HG02981 (cell line): ENCODE data around the gene ARHGAP30.
"Not testable (repeated sequence)": the region's sequence is repeated elsewhere in the genome, so short reads cannot be mapped to it uniquely, and the experiment has no call there.

Experiments
- ATAC-seq: cut with Tn5 transposase; IDR thresholded peaks from one replicate; pipeline ENCODE4 v1.9.1; 2021; ENCODE audit warnings: mild to moderate bottlenecking, moderate library complexity; ENCODE audit not compliant: unreplicated experiment

ARHGAP30 gene

DNA sequence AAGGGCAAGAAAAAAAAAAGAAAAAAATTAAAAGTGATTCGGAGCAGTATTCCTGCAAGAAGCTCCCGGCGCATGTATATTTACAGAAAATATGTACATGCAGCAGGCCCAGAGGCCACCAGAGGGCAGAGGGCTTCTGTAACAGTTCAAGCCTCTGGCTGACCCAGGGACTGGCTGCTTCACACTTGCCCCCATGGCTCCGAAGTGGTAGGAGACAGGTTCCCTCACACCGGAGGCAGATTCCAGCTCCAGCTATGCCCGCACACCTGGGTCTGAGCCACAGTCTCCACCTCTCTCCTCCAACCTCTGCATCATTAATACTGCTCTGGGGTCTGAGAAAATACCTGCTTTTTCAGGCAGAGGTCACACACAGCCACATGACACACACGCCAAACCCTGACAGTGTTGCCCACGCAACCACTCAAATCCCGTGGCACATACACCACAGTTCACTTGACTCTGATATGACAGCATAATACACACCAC is 2.2 kb upstream of the ARHGAP30 start:
- no peak for ATAC-seq

GRCh38 chr1:161070761-161071160 is 1.1 kb upstream of the ARHGAP30 start:
- ATAC-seq = no peak

- no peak for ATAC-seq
These were observed 450 bp downstream of the ARHGAP30 start for GRCh38 chr1:161069241-161069640.

DNA sequence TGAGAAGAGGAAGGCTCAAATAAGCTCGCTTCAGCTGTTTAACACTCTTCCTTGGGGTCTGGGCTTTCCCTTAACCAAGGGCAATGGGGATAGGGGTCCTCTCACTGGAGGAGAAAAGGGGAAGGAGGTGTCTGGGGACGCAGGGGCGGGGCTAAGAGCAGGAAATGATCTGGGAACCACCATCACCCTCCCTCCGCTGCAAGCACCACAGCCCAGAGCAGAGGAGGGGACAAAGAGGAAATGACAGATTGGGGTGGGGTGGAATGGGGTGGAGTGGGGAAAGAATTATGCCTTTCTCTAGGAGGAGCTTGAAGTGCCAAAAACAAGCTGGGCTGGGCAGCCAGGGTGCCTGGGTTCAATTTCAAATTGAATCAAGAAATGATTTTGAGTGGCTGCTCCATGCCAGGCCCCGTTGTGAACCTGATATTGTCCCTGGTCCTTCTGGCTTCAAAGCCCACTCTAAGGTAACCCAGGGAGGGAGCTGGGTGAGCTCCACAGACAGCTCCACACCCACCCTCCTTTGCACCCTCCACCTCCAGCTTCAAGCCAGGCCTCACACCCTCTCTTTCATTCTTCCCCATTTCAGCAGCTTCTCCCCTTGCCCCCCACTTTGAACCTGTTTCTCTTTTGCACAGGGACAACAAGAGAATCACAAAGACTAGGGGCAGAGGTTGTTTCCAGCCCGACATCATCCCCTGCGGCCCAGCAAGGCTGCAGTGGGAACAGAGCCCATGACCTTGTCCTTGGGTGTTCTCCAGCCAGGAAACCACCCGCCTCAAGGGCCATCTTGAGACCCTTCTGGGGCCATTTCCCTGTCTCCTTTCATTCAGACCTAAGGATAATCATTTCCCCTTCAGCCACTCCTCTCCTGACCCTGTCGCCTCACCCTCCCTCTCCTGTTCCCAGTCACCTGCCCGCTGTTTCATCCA is 1.1 kb downstream of the ARHGAP30 start:
- ATAC-seq = peak; percentile 45

DNA sequence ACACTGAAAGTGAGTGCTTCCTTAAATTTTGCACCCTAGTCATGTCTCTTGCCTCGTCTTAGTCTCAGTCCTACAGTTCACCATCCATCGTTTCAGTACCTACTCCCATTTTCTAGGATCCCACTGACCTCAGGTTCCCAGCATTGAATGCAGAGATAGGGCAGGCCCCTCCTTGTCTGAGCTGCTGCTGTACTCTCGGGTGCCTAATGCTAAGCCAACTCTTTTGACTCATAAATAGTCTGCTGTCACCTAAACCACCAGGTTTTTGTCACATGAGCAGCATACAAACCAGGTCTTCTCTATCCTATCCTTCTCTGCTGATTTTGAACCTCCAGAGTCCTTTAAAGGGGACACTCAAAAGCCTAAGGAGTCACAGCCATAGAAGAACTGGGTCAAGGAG is 3.0 kb downstream of the ARHGAP30 start:
- ATAC-seq = no peak

DNA sequence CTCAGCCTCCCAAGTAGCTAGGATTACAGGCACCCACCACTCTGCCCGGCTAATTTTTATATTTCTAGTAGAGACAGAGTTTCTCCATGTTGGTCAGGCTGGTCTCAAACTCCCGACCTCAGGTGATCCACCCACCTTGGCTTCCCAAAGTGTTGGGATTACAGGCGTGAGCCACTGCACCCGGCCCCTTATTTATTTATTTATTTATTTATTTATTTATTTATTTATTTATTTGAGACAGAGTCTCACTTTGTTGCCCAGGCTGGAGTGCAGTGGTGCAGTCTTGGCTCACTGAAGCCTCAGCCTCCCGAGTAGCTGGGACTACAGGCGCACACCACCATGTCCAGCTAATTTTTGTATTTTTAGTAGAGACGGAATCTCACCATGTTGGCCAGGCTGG is 4.0 kb downstream of the ARHGAP30 start:
- ATAC-seq = not testable (repeated sequence)

- not testable (repeated sequence) for ATAC-seq
These were observed 5.8 kb downstream of the ARHGAP30 start for GRCh38 chr1:161063936-161064335.

DNA sequence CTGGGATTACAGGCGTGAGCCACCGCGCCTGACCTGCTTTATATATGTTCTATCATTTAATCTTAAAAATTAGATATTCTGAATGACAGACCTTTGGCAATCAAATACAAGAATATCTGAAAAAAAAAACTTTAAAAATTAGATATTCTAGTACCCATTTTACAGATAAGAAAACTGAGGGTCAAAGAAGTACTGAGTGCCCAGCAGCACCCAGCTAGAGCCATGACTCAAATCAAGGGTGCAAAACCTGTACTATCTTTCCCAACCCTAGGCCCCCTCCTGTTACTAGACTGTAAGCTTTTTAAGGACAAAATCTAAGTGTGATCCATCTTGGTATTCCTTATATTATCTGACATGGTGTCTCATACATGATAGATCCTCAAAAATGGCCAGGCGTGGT is 8.3 kb downstream of the ARHGAP30 start:
- ATAC-seq = no peak

GRCh38 chr1:161059293-161059692 is 10.4 kb downstream of the ARHGAP30 start:
- ATAC-seq = no peak

DNA sequence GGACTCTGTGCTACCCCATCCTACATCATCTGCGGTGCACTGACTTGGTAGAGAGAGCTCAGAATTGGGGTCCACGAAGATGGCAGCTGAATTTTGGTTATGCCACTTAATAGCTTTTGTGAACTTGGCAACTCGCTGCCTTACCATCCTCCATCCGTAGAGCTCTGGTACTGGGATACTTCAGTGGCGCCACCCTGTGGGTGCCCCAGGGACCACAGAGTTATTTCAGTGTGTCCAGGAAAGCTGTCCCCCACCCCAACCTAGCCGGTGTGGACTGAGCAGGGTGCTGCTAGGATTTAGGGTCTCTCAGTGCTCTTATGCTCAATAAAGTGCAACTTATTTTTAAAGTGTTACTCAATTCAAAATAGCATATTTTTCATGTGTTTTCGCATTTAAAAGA is 14.9 kb downstream of the ARHGAP30 start:
- ATAC-seq = no peak

DNA sequence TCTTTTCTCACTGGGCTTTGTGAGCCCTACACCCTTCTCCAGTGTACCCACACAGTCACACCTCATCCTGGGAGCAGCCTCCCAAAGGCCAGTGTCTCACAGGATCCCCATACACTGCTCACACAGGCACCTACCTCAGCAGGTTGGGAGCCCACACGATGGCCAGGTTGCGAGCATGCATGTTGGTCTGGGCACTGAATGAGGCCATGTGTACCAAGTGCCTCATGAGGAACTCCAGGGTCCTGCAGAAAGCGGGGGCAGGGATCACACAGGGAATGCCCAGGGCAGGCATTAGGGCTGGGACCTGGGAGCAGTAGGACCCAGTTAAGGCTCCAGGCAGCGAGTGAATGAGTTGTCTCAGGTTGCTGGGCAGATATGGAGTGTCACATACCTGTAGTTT is 15.5 kb downstream of the ARHGAP30 start:
- ATAC-seq = no peak

- ATAC-seq = no peak
These were observed 16.8 kb downstream of the ARHGAP30 start for GRCh38 chr1:161052899-161053298.

DNA sequence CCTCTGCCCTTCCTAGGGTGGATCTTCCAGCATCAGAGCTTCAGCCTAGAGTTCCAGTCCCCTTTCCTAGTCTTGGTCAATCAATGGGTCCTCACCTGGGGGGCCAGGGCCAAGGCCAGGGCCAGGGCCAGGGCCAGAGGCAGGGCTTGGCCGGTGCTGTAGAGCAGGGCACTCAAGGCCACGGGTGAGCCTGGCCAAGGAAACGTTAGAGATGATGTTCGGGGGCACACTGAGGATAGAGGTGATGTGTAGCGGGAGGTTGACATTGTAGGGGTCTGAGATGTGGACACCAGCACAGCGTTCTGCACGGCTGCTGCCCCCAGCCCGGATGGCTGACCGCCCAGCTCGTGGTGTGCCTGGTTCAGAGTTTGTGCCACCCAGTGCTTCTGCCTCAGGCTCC is 18.5 kb downstream of the ARHGAP30 start:
- ATAC-seq = no peak

DNA sequence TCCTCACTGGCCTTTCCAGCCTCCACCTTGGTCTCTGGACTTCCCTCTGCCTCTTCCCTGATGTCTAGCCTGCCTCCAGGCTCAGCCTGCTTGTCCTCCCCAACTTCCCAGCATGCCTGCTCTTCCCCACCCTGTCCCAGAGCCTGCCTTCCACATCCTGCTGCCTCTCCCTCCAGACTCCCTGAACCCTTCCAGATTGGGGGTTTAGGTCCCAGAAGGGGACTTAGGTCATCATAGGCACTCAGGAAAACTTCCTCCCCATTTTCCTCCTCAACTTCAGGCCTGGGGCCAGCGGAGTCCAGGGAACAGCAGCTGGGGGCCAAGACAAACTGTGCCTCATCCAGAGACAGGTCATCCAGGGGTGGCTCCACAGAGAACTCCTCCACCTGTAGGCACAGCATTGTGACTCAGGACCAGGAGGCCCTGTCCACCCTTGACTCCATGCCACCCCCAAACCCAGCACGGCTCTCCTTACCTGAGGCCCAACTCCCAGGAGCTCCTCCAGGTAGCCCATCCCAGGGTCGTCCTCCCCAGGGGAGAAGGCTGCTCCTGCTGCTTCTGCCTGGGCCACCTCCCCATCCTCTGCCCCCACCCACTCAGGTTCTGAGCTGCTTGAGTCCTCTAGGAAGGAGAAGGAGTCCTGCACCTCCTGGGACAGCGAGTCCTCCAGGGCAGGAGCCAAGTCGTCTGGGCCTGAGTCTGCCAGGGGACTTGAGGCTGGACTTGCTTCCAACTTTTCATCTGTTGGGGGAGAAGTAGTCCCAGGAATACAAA is 20.6 kb downstream of the ARHGAP30 start:
- ATAC-seq = no peak

DNA sequence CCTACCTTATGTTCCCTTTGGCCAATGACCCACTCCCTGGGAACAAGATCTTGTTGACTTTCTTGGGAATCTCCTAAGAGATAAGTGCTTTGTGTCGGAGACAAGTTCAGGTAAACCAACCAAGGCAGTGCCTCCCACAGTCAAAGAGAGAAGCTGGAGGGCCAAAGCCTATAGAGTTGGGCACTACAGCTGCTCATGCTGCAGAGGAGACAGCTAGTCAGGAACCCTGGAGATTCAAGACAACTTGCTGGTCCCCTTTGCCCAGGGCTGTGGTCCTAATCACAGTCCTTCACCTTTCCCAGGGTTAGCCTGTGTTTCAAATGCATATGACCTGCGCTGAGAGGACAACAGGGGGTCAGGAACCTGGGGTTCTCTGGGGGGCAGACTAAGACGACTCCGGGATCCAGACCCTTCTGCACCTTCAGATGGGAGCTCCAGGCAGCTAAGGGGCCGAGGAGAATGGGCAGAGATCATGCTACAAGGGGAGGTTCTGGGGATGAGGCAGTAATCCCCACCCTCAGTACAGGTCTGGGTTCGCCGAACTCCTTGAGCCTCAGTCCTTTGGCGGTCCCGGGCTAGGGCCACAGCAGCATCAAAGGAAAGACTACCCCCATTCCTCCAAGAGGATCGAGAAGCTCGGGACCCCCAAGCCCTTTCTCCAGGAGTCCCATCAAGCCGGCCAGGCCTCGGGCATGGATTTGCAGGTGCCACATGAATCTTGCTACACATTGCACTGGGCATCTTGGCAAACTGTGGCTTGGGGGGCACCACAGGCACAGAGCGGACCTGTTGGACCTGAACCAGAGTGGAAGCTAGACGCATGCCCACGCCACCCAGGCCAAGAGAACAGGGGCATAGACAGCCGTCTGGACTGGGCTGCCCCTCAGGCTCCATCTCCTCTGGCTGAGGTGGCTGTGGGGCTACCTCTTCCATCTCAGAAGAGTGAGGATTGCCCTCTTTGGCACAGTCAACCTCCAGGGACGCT is 22.0 kb downstream of the ARHGAP30 start:
- no peak for ATAC-seq

DNA sequence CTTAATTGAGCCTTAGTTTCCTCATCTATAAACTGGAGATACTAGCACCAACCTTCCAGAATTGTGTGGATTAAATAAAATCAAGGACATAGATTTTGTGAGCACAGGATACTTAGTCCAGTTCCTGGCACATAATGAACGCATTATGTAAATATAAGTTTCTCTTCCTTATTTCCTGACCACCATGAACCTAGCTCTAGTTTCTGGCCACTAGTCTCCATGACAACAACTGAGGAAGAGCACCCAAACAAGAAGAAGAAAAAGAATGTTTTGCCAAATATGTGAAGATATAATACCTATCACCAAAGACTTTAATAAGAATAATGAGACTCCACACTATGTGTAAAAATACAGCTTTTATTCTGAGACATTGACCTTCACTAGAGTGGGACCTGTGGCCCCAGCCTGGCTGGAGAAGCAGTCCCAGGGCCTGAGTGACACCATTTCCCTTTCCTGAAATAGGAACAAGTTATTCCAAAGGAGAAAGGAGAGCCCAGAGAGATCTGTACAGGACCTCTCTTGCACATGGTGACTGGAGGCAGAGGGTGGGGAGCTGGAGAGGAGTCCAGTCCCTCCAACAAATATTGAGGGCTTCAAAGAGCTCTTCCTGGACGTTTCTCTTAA is 23.0 kb downstream of the ARHGAP30 start:
- ATAC-seq = peak; percentile 36

DNA sequence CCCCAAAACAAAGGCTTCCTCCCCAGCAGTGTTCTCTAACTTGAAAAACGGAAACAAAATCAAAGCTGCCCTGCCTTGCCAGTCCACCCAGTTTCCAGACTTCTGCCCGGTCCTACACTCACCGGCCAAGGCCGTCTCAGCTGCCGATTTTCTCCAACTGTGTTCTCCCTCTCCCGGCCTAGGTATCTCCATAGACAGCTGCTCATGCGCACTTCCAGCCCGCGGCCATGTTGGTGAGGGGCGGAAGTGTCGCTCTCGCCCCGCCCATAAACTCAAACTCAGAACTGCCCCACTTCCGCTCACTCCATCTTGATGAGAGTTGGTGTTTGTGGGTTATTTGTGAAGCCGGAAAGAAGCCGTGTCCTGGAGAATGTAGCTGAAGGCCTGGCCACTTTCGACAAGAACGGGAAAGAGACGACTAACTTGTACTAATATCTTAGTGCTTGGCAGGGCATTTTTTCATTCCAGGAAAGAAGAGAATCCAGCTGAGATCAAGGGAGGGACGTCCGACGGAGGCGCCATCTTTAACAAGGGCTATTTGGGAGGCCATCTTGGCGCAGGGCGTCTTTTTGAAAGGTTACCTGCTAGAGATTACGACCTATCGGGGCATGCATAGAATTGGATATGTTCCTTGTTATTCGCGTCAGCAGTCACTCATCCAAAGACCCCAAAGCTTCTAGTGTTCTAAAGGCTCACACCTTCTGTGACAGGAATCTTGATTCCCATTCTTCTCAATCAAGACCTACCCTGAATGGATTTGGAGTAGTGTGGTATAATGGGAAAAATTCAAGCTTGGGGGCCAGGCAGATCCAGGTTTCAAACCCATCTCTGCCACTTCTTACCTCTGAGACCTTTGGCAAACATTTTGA is 23.7 kb downstream of the ARHGAP30 start, which contains the start of gene USF1:
USF1 (minus strand) TSS at position 242 of the 869 bp plus-strand sequence. CDS start 2,702 bp downstream, outside the sequence.
- peak; percentile 43 for ATAC-seq

GRCh38 chr1:161044908-161045735 is 24.6 kb downstream of the ARHGAP30 start:
- peak; percentile 59 for ATAC-seq
